HEK293 (cell line): ENCODE measurements around the gene IFT43.

Experiments used
- AEBP2 ChIP-seq: fragments of 450-650 bp; formaldehyde crosslinking; IDR thresholded peaks from 2 replicates; pipeline ENCODE4 v1.5.1; 2016; ENCODE audit warnings: missing biosample characterization, missing genetic modification characterization, borderline replicate concordance
- TCF7L2 ChIP-seq: IDR thresholded peaks from 2 replicates; pipeline ENCODE4 v1.6.1; 2011; ENCODE audit warnings: low read depth, mild to moderate bottlenecking, inconsistent platforms, low read length, moderate library complexity, borderline replicate concordance
- ZNF121 ChIP-seq: fragments of 450-650 bp; formaldehyde crosslinking; IDR thresholded peaks from 2 replicates; pipeline ENCODE4 v1.5.1; 2016; ENCODE audit warnings: missing biosample characterization, missing genetic modification characterization
- ZNF202 ChIP-seq: fragments of 450-650 bp; formaldehyde crosslinking; IDR thresholded peaks from 2 replicates; pipeline ENCODE4 v1.5.1; 2016; ENCODE audit warnings: missing biosample characterization, missing genetic modification characterization, borderline replicate concordance
- ZNF518A ChIP-seq: fragments of 450-650 bp; formaldehyde crosslinking; conservative IDR thresholded peaks from 2 replicates; pipeline ENCODE4 v1.5.1; 2016; ENCODE audit warnings: low read depth, missing biosample characterization, missing genetic modification characterization

- TF ChIP-seq ZNF518A (tag by site-specific recombination), result no peak
- TF ChIP-seq ZNF202 (tag by site-specific recombination), result no peak
- no peak for TF ChIP-seq TCF7L2
- no peak for TF ChIP-seq ZNF121 (tag by site-specific recombination)
- no peak for TF ChIP-seq AEBP2
Observed at GRCh38 chr14:76007379-76007778, 21.8 kb downstream of the IFT43 start.
